K562 (cell line): ENCODE results near the gene SLC8A2. TPM values are rescaled to one million over a fixed set of nuclear protein-coding genes. Genes with fewer than 3 reads are reported as not detected.
A peak's percentile ranks its signal among the peaks of the same experiment; 100 is the strongest.

ENCODE experiments used
- BHLHE40 ChIP-seq: IDR thresholded peaks from 2 replicates; pipeline ENCODE4 v1.6.1; 2011; ENCODE audit warnings: low read length, improper control_type of control experiment
- C11orf30 ChIP-seq: fragments of 450-650 bp; IDR thresholded peaks from 2 replicates; pipeline ENCODE4 v1.6.1; 2016; ENCODE audit warnings: low read depth, mild to moderate bottlenecking
- CHAMP1 ChIP-seq: fragments of 450-650 bp; IDR thresholded peaks from 2 replicates; pipeline ENCODE4 v1.6.1; 2016; ENCODE audit warnings: mild to moderate bottlenecking
- ELF1 ChIP-seq: fragments of 200-800 bp; sonication (Bioruptor generic); IDR thresholded peaks from 2 replicates; pipeline ENCODE4 v1.6.1; 2016; ENCODE audit warnings: missing genetic modification characterization, missing compliant biosample characterization
- FOS ChIP-seq: IDR thresholded peaks from 3 replicates; pipeline ENCODE4 v1.6.1; 2011; ENCODE audit not compliant: insufficient read length; ENCODE audit errors: extremely low read depth
- IRF2 ChIP-seq: sonication (generic); formaldehyde crosslinking; IDR thresholded peaks from 2 replicates; pipeline ENCODE4 v1.8.1; 2022; ENCODE audit warnings: mild to moderate bottlenecking, missing genetic modification reagents
- LARP7 ChIP-seq: fragments of 450-650 bp; IDR thresholded peaks from 2 replicates; pipeline ENCODE4 v1.6.1; 2016
- MBD2 ChIP-seq: sonication (generic); IDR thresholded peaks from 2 replicates; pipeline ENCODE4 v1.6.1; 2016; ENCODE audit warnings: low read depth, borderline replicate concordance
- MED1 ChIP-seq: sonication (generic); formaldehyde crosslinking; IDR thresholded peaks from 2 replicates; pipeline ENCODE4 v1.8.1; 2023; ENCODE audit warnings: missing genetic modification reagents, borderline replicate concordance
- MLLT1 ChIP-seq, 2 experiments: fragments of 450-650 bp; IDR thresholded peaks; 2 replicates each; pipeline ENCODE4 v1.6.1; 2016
- RBM15 ChIP-seq: fragments of 200-400 bp; formaldehyde crosslinking; IDR thresholded peaks from 2 replicates; pipeline ENCODE4 v1.6.1; 2018; ENCODE audit warnings: mild to moderate bottlenecking, low read length, moderate library complexity; ENCODE audit not compliant: insufficient read depth
- SNRNP70 ChIP-seq: fragments of 200-400 bp; formaldehyde crosslinking; optimal IDR thresholded peaks from 2 replicates; pipeline ENCODE3; 2017; ENCODE audit warnings: low read depth, low read length
- STAG1 ChIP-seq: sonication (generic); formaldehyde crosslinking; IDR thresholded peaks from 2 replicates; pipeline ENCODE4 v1.5.0; 2020; ENCODE audit warnings: missing genetic modification reagents, borderline replicate concordance
- TCF7L2 ChIP-seq: fragments of 150-350 bp; IDR thresholded peaks from 2 replicates; pipeline ENCODE4 v1.6.1; 2016; ENCODE audit warnings: low read depth, mild to moderate bottlenecking, low read length, moderate library complexity
- TSC22D4 ChIP-seq: fragments of 450-650 bp; IDR thresholded peaks from 2 replicates; pipeline ENCODE4 v1.6.1; 2016; ENCODE audit warnings: missing genetic modification characterization, missing biosample characterization, control low read depth
- XRCC5 ChIP-seq: fragments of 200-400 bp; formaldehyde crosslinking; IDR thresholded peaks from 2 replicates; pipeline ENCODE4 v1.6.1; 2017; ENCODE audit warnings: low read depth, mild to moderate bottlenecking, low read length
- ZFP91 ChIP-seq: sonication (generic); formaldehyde crosslinking; IDR thresholded peaks from 2 replicates; pipeline ENCODE4 v1.8.0; 2022; ENCODE audit warnings: mild to moderate bottlenecking, missing genetic modification reagents
- ZNF197 ChIP-seq: fragments of 200-800 bp; sonication (Bioruptor generic); IDR thresholded peaks from 2 replicates; pipeline ENCODE4 v1.6.1; 2016; ENCODE audit warnings: low read depth, missing genetic modification characterization, missing compliant biosample characterization
- ZNF316 ChIP-seq: fragments of 450-650 bp; IDR thresholded peaks from 2 replicates; pipeline ENCODE4 v1.6.1; 2016
- ZNF511 ChIP-seq: sonication (generic); formaldehyde crosslinking; IDR thresholded peaks from 2 replicates; pipeline ENCODE4 v1.8.0; 2022; ENCODE audit warnings: mild to moderate bottlenecking, missing genetic modification reagents
- ZNF77 ChIP-seq: fragments of 250-450 bp; sonication (Bioruptor Pico); IDR thresholded peaks from 2 replicates; pipeline ENCODE4 v1.5.0; 2020
- polyA plus RNA-seq, 8 experiments: library from polyadenylated mRNA; depleted of rRNA in 4 of 8; stranded (reverse) in 5 of 8; unstranded in 3 of 8; fragments of >200 nt; fragmentation: Nextera tagmentation in 2 of 8; fragmentation: Illumina TruSeq in 1 of 8; extraction: Ambion mirVana in 2 of 8; extraction: Trizol in 1 of 8; gene quantifications; 2 replicates each; pipeline versions ENCODE4 v1.2.1 to v1.2.3, GENCODE V29; 2011 to 2014; ENCODE audit warnings: inconsistent platforms in 1 of 8, missing spikeins in 1 of 8
- total RNA-seq, 7 experiments: library from RNA; depleted of rRNA in 6 of 7; stranded (reverse); fragments of >200 nt in 6 of 7; fragmentation: Illumina TruSeq in 2 of 7; extraction: Trizol in 2 of 7; gene quantifications; 2 replicates each; pipeline versions ENCODE4 v1.2.1 to v1.2.3, GENCODE V29; 2011 to 2021; ENCODE audit warnings: low replicate concordance in 1 of 7

The SLC8A2 gene
- total and polyA plus RNA-seq, 9 of the 15 experiments (the other 6 are each of a cell fraction or from before 2014, with no cell fraction given), result 0.07 to 0.66 (median 0.24) TPM; not detected in 3

- TF ChIP-seq XRCC5 (no peak), ELF1 (no peak), MBD2 (no peak), RBM15 (no peak), TCF7L2 (no peak), SNRNP70 (no peak), MED1 (CRISPR knock-in tag) (no peak), TSC22D4 (tag) (no peak), STAG1 (CRISPR knock-in tag) (no peak), ZNF511 (CRISPR knock-in tag) (peak; percentile 96), IRF2 (CRISPR knock-in tag) (no peak), ZFP91 (CRISPR knock-in tag) (no peak), C11orf30 (no peak), FOS (no peak), BHLHE40 (no peak), ZNF77 (CRISPR knock-in tag) (no peak), ZNF316 (no peak), MLLT1 (IDR thresholded peaks at IDR 0.05) (no peak), CHAMP1 (no peak), LARP7 (0 out of 2 replicates have a peak, but pooled peaks have one; percentile 64), ZNF197 (CRISPR knock-in tag) (no peak)
Observed at GRCh38 chr19:47471733-47472457, at the start of gene SLC8A2 (continued).
